ENCODE results near the gene CERS2. TPM values are rescaled to one million over a fixed set of nuclear protein-coding genes. Genes with fewer than 3 reads are reported as not detected.

The CERS2 gene
- total RNA-seq, 2 experiments from 2014 or later = 64.7 to 92.8 TPM

DNA sequence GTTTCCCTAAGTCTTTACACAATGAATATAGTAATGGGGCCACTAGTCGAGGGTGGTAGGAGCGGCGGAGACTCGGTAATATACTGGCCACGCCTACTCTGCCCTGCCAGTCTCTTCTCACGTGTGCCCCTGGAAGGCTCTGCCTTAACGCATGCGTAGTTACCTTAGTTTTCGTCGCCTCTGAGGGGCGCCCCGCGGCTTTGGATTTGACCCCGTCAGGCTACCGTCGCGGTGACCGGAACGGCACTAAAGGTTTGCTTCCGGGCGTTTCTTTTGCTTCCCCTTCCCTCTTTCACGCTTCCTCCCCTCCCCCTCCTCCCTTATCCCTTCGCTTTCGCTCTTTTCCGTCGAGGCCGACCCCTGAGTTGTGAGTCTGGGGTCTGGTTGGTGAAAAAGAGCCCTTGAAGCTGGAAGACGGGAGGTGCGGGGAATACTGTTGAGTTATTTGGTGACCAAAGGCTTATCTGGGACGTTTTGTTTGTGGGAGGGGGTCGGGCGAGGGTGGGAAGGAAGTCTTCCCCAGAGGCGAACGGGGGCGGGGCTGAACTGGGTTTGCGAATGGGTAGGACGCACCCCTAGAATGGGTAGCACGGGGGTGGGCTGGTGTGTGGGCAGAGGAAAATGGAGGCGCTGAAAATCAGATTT, 48.4 kb downstream of the CERS2 start, which contains the start of gene SETDB1:
TSS of gene SETDB1 (plus strand) at position 267 of the 645 bp plus-strand sequence. CDS start 1,352 bp downstream, outside the sequence.
- no peak for TF ChIP-seq EZH2phosphoT487 (IDR thresholded peaks at IDR 0.05; ENCODE audit: borderline replicate concordance, low read depth, low read length)
- TF ChIP-seq, protein P1, sequence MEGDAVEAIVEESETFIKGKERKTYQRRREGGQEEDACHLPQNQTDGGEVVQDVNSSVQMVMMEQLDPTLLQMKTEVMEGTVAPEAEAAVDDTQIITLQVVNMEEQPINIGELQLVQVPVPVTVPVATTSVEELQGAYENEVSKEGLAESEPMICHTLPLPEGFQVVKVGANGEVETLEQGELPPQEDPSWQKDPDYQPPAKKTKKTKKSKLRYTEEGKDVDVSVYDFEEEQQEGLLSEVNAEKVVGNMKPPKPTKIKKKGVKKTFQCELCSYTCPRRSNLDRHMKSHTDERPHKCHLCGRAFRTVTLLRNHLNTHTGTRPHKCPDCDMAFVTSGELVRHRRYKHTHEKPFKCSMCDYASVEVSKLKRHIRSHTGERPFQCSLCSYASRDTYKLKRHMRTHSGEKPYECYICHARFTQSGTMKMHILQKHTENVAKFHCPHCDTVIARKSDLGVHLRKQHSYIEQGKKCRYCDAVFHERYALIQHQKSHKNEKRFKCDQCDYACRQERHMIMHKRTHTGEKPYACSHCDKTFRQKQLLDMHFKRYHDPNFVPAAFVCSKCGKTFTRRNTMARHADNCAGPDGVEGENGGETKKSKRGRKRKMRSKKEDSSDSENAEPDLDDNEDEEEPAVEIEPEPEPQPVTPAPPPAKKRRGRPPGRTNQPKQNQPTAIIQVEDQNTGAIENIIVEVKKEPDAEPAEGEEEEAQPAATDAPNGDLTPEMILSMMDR (conservative IDR thresholded peaks at IDR 0.05; ENCODE audit: low read length) = 0 out of 2 replicates have a peak, but pooled peaks have one; percentile 35
- H3K36me3 ChIP-seq (ENCODE audit: insufficient read depth, low read length) = peaks cover 40% of the 10 kb centered on the region
- peak within 1 kb of the TSS; percentile 92 for H2AFZ ChIP-seq (ENCODE audit: low read length)
- H3K4me2 ChIP-seq (ENCODE audit: low read length) = peak within 1 kb of the TSS; percentile 79
- ChIA-PET CTCF (ENCODE audit: unreplicated experiment) (no interaction called here), POLR2A (interaction anchor here (0.5 to 1.6 kb wide), 7 partner anchors 8 to 364 kb away, joined by 3 to 4 read pairs (median 3); no protein-coding TSS in a partner anchor)
- intact Hi-C loops (cut with micrococcal nuclease; ENCODE audit: unreplicated experiment) = loop anchor here (1.0 to 10.0 kb wide), 3 partner anchors 48 to 365 kb away; partner anchors contain the start of genes CERS2 and ENSA
- DNase-seq (ENCODE audit: low spot score) = peak; percentile 99
- peak within 1 kb of the TSS; percentile 75 for H3K4me3 ChIP-seq (ENCODE audit: low read depth, low read length, poor library complexity, severe bottlenecking)
- peaks cover 20% of the 10 kb centered on the region; the same call in 1 of the 2 replicates for H3K79me2 ChIP-seq (ENCODE audit: insufficient read depth, low read depth, low read length)
- peaks cover 37% of the 10 kb centered on the region for H3K4me1 ChIP-seq (ENCODE audit: insufficient read depth, low read length, poor library complexity, severe bottlenecking)
- no peaks in the 10 kb centered on the region for H4K20me1 ChIP-seq (ENCODE audit: insufficient read depth, low read length)
- peaks cover 14% of the 10 kb centered on the region; the same call in 1 of the 2 replicates for H3K9me3 ChIP-seq (ENCODE audit: low read length)
- peak within 1 kb of the TSS; percentile 64 for H3K27ac ChIP-seq (ENCODE audit: low read depth, low read length, poor library complexity, severe bottlenecking)
- no peaks in the 10 kb centered on the region for H3K9me2 ChIP-seq (ENCODE audit: insufficient read depth, low read length)
- BruUV-seq (replicated peaks) = no TSS peak

DNA sequence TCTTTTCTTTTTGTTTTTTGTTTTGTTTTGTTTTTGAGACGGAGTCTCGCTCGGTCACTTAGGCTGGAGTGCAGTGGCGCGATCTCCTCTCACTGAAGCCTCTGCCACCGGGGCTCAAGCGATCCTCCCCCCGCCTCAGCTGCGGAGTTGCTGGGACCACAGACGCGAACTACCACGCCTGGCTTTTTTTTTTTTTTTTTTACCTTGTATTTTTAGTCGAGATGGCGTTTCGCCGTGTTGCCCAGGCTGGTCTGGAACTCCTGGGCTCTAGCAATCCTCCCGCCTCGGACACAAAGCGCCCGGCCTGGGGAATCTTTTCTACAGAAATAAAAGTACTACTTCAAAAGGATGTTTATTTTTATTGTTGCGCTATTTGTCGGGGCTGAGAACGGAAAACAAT, 49.6 kb downstream of the CERS2 start:
- ChIA-PET CTCF (ENCODE audit: unreplicated experiment) (no interaction called here), POLR2A (interaction anchor here (1.3 kb wide), 1 partner anchor 156 kb away, joined by 3 read pairs; no protein-coding TSS in a partner anchor)
- no peak for TF ChIP-seq EZH2phosphoT487 (IDR thresholded peaks at IDR 0.05; ENCODE audit: borderline replicate concordance, low read depth, low read length)
- TF ChIP-seq, protein P1 (conservative IDR thresholded peaks at IDR 0.05; ENCODE audit: low read length) = no peak
- H3K36me3 ChIP-seq (ENCODE audit: insufficient read depth, low read length) = peaks cover 28% of the 10 kb centered on the region
- H3K27ac ChIP-seq (ENCODE audit: low read depth, low read length, poor library complexity, severe bottlenecking) = no peak overlapping the region
- H3K4me1 ChIP-seq (ENCODE audit: insufficient read depth, low read length, poor library complexity, severe bottlenecking) = peaks cover 37% of the 10 kb centered on the region
- no TSS peak for BruUV-seq (replicated peaks)
- H3K9me3 ChIP-seq (ENCODE audit: low read length) = peaks cover 7% of the 10 kb centered on the region; the same call in 1 of the 2 replicates
- no peak for DNase-seq (ENCODE audit: low spot score)
- intact Hi-C loops (cut with micrococcal nuclease; ENCODE audit: unreplicated experiment) = loop anchor here (10.0 kb wide), 1 partner anchor 300 kb away; the partner anchor contains the start of gene ENSA
- H3K79me2 ChIP-seq (ENCODE audit: insufficient read depth, low read depth, low read length) = peaks cover 20% of the 10 kb centered on the region; the same call in 1 of the 2 replicates
- H4K20me1 ChIP-seq (ENCODE audit: insufficient read depth, low read length) = no peaks in the 10 kb centered on the region
- no peaks in the 10 kb centered on the region for H3K9me2 ChIP-seq (ENCODE audit: insufficient read depth, low read length)
- no peak overlapping the region for H3K4me3 ChIP-seq (ENCODE audit: low read depth, low read length, poor library complexity, severe bottlenecking)
- 0 out of 2 replicates have a peak overlapping the region, but pooled peaks have one; percentile 92 for H2AFZ ChIP-seq (ENCODE audit: low read length)
- peak overlapping the region; percentile 63; the same call in 1 of the 2 replicates for H3K4me2 ChIP-seq (ENCODE audit: low read length)
